GM19238 (cell line): ENCODE results near the gene GUCY1A1.
"Not testable (repeated sequence)": the region's sequence is repeated elsewhere in the genome, so short reads cannot be mapped to it uniquely, and the experiment has no call there.

ENCODE experiments used
- DNase-seq: peaks from one replicate; pipeline ENCODE4 v3.0.0; 2011; ENCODE audit warnings: low spot score; ENCODE audit not compliant: insufficient read length

Gene GUCY1A1, protein sequence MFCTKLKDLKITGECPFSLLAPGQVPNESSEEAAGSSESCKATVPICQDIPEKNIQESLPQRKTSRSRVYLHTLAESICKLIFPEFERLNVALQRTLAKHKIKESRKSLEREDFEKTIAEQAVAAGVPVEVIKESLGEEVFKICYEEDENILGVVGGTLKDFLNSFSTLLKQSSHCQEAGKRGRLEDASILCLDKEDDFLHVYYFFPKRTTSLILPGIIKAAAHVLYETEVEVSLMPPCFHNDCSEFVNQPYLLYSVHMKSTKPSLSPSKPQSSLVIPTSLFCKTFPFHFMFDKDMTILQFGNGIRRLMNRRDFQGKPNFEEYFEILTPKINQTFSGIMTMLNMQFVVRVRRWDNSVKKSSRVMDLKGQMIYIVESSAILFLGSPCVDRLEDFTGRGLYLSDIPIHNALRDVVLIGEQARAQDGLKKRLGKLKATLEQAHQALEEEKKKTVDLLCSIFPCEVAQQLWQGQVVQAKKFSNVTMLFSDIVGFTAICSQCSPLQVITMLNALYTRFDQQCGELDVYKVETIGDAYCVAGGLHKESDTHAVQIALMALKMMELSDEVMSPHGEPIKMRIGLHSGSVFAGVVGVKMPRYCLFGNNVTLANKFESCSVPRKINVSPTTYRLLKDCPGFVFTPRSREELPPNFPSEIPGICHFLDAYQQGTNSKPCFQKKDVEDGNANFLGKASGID

DNA sequence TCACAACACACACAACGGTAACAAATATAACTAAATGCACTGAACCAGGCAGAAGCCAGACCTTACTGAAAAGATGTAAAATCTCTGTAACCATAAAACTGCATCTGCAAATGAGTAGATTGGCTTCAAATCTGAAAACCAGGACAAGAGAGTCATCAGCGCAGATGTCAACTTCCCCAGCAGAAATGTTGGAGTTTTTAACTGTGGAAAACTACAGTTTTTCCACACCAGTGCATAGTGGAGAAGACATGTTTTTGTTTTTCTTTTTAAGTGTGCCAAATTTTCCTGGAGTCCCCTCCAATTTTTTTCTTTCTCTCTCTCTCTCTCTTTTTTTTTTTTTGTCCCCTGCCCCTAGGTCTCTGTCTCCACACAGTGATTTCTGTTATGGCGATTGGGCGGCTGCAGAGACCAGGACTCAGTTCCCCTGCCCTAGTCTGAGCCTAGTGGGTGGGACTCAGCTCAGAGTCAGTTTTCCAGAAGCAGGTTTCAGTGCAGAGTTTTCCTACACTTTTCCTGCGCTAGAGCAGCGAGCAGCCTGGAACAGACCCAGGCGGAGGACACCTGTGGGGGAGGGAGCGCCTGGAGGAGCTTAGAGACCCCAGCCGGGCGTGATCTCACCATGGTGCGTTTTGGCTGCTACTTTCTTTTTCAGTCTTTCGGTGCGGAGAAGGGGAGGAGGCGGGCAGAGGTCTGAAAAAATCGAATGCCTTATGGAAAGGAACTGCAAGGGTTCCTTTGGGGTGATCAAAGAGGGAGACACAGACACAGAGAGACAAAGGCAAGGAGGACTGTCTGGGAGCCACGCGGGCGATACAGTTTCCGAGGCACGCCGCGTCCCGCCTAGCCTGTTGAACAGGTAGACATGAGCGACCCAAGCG lies at the start of gene GUCY1A1:
Gene GUCY1A1, plus strand, starts transcription at position 505 of the 878 bp plus-strand sequence. CDS start 30,020 bp downstream, outside the sequence.
- peak; percentile 11 for DNase-seq

DNA sequence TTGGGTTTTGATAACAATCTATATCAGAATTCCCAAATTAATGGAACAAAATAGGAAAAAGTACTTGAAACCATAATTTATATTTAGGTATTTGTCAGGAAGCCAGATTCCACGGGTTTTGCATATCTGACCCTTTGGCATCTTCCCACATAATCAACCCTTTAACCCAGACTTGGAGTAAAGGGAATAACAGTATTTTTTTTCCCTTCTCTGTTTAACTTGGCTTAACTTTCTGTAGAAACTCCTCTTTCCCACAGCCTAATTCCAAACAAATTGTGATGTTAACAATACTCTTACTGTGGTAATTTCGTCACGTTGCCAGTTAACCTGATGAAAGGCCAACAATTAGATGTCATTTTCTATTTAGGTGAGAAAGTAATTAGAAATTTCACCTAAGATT lies 49.4 kb upstream of the GUCY1A1 start:
- no peak for DNase-seq

DNA sequence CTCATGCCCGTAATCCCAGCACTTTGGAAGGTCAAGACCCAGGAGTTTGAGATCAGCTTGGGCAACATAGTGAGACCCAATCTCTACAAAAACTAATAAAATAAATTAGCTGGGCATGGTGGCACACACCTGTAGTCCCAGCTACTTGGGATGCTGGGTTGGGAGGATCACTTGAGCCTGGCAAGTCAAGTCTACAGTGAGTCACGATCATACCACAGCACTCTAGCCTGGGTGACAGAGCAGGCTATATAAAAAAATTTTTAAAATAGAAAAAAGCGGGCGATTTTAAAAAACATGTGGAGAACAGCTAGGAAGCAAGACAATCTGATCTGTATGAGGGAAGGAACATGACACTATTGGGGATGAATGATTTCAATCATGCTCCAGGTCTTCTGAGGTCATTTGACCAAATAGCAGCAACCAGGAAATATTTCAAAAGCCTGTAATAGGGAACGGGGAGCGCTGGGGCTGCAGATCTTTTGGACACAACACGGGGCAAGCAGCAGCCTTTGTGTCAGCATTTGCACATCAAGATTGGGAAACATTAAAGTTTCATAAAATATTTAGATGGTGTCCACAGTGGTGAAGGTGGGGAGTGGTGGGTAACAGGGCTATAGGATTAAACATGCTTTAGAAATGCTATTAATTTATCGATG lies 48.3 kb upstream of the GUCY1A1 start:
- DNase-seq = no peak

DNA sequence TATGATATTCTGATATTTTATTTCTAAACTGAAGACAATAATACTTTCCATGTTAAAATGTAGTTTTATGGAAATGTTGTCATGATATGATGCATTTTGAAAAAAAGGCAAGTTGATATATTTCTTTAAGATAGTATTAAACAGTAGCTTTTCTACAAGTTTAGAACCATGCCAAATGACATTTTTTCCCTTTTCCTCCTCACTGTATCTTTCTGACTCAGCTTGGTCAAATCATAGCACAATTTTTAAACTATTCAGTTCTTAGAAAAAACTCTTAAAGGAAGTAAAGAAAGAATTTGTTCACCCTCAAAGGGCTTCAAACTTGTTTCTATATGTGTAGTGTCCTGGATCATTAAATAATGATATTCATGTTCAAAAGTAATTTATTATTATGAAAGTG lies 46.0 kb upstream of the GUCY1A1 start:
- DNase-seq = no peak

DNA sequence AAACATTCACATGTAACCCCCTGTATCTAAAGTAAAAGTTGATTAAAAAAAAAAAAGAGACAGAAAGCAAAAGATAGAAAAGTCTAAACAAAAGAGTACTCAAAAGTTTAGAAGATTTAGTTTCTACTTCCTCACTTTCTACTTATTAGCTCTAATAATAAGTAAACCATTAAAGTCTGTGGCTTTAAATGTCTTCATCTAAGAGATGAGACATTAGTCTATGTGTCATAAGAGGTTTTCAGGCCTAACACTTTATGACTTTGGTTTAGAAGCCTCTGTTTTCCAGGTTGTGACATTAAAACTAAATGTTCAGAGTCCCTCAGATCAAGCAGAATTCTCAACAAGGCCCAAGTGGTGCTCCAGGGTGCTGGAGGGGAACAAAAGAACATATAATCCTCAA lies 42.2 kb upstream of the GUCY1A1 start:
- peak; percentile 22 for DNase-seq

DNA sequence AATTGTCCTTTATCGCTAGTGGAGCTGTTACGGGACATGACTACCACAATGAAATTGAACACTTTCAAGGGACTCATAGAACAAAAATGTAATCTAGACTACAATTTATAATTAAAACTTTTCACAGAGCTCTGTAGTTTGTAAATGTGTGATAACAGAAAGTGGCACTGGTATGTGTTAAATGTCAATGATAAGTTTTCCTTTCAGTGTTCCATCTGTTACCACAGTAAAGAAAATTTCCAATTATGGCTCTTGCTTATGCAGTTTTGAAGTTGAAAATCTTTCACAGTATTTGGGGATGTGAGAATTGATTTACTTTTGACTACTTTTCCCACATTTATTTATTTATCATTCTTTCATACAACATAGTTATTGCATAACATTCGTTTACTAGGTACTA lies 40.1 kb upstream of the GUCY1A1 start:
- DNase-seq = no peak

DNA sequence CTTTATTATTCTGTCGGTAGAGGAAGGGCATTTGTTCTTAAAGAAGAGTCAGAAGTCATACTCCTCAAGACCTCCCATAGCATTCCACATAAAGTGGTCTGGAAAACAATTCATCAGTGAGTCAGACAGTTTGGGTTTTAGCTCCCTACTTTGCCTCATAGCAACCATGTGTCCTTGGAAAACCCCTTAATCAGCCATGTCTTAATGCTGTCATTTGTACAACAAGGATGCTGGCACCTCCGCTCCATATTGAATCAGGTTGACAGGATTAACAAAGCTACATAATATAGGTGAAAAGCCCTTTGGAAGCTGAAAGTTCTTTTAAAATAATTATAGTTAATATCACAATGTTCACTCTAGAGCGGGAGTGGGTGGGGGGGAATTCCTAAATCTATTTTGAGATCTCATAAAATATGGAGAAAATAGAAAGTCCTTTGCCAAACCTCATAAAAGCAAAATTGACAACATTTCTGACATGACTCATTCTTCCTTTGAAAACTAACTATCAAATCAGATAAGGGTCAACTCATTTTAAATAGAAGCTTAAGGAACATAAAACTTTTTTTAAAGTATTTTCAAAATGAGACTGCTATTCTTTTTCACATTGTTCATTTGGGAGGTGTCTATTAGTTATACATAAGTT lies 37.3 kb upstream of the GUCY1A1 start:
- DNase-seq = no peak

DNA sequence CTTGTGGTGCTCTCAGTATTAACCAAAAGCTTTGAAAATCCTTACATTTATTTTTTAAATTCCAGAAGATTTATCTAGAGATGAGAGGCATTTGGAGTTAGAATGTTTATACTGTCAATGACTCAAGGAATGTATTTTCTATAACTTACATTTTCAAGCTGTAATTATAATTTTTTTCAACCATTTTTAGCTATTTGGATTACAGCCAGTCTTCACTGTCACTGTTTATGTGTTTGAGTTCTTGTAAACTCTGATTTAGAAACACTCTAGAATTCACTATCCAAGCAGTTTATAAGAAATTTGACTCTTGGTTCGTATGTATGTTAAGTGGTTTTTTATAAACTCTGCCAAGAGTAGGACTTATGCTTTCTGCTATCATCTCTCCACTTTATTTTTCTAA lies 36.7 kb upstream of the GUCY1A1 start:
- DNase-seq = no peak

DNA sequence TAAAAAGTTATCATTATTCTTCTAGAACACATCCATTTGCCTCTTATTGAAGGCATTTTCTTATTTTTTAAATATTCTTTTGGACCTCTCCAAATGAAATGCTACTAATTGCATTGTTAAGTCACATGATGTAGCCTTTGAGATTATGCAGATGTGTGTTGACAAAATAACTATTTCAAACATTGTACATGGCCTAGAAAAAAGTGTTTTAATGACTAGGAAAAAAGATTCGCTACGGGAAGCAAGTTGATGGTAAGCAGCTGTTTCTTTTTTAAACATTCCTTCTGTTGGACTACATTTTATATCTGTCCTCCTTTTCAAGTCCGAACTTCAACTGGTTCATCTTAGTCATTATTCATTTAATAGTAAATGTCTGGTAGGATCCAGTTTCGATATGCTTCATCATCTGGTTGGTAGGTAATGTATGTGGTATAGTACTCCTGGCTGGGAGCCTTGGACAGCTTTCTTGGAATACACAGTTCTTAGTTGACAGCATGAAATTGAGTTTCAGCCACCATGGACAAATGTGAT lies 34.3 kb upstream of the GUCY1A1 start:
- DNase-seq = no peak

DNA sequence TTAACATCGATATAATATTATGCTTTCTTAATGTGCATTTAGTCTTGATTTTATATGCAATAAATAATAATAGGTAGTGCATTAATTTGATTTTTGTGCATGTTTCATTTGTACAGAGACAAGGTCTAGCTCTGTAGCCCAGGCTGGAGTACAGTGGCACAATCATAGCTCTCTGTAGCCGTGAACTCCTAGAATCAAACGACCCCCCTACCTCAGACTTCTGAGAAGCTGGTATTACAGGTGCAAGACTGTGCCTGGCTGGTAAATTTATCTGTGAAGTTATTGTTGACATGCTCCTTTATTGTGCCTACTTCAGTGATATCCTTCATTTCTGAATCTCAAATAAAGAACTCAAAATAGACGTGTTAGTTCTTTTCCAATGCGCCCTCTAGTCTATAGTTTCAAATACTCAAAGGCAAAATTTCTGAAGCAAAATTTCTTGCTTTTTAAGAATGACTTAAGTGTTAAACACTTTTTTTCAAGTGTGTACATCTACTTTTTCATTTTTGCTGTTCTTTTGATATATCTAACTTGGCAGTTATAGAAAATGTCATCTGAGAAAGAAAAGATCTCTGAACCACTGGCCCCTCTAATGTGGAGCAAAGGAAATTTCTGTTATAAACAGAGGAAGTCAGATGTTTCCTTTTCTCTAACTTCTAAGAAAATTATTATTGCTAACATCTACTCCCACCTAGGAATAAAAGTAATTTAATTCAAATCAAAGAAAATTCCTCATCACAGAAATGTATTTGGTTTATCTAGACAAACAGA lies 28.3 kb upstream of the GUCY1A1 start:
- no peak for DNase-seq

DNA sequence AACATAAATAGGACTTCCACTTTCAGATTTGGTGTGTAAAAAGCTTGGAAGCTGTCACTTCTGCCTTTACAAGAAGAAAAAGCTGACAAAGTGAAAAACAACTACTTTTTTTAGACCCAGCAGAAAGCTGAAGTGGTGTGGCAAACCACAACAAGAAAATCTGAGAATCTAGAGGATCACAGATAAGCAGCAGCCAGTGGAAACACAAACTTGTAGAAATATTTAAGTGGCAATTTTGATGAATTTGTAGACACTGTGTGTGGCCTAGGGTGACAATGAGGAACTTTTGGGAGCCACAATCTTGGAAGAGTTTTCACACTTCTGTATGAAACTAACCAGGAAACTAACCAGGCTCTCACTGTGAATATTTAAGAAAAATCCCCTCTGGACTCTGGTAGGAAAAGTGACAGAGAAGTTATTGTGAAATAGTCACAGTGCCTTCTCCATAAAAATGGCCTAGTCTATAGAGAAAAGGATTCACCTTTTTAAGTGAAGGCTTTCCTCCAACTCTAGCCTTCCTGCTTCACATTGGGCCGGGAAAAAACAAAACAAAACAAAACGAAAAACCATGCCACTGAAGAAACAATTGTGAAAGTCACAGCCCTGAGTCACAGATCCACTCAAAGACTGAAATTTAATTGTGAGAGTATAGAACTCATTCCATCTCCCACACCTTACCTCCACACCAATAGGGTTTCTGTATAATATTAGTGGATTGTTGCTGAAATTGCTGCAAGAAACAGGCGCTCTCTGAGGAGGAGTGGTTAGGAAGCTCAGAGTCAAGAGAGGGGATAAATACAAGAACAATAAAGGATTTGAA lies 26.7 kb upstream of the GUCY1A1 start:
- DNase-seq = peak; percentile 13

DNA sequence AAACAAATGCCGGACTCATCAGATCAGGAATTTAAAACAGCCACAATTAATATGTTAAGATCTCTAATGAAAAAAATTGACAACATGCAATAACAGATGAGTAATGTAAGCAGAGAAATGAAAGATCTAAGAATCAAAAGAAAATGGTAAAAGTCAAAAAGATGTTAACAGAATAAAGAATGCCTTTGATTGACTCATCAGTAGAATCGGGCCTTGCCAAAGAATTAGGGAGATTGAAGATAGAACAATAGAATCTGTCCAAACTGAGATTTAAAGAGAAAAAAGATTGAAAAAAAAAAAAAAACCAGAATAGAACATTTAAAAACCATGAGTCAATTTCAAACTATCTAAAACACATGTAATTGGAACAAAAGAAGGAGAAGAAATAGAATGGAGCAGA lies 25.9 kb upstream of the GUCY1A1 start:
- DNase-seq = no peak

DNA sequence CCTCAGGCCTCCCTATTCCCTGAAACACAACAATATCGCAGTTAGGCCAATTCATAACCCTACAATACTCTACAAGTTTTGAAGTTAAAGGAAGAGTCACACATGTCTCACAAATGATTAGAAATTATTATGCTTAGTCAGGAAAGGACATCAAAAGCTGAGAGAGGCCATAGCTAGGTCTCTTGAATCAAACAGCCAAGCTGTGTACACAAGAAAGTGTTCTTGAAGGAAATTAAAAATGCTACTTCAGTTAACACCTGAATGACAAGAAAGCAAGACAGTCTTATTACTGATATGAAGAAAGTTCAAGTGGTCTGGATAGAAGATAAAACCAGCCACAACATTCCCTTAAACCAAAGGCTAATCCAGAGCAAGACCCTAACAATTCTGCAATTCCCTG lies 23.6 kb upstream of the GUCY1A1 start:
- no peak for DNase-seq

DNA sequence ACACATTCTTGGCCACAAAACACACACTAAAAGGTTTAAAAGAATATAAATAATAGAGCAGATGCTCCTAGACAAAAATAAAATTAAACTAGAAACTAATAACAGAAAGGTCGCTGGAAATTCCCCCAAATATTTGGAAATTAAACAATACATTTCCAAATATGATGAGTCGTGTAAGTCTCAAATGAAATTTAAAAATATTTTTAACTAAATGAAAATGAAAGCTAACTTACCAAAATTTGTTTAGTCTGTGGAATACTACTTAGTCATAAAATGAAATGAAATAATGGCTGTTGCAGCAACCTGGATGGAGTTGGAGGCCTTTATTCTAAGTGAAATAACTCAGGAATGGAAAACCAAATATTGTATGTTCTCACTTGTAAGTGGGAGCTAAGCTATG lies 20.6 kb upstream of the GUCY1A1 start:
- no peak for DNase-seq

DNA sequence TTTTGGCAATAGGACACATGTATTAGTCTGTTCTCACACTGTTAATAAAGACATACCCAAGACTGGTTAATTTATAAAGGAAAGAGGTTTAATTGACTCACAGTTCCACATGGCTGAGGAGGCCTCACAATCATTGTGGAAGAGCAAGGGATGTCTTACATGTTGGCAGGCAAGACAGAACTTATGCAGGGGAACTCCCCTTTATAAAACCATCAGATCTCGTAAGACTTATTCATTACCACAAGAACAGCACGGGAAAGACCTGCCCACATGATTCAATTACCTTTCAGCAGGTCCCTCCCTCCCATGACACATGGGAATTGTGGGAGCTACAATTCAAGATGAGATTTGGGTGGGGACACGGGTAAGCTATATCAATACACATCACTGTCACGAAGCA lies 15.9 kb upstream of the GUCY1A1 start:
- DNase-seq = not testable (repeated sequence)

DNA sequence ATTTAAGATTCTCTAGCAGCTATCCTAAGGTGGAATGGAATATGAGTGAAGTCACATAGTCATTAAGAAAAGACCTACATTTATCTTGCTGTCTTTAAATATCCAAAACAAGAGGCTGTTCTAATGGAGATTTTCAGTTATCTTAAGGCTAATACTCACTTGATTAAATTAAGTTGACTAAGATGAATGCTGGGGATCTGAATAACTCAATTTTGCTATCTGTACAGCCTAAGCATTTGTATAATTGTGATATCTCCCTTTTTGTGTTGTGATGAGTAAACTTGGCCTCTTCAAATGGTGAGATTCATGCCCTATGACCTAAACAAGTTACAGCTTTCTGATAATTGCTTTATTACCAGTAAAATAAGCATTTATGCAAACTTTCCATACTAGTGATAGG lies 13.6 kb upstream of the GUCY1A1 start:
- no peak for DNase-seq

DNA sequence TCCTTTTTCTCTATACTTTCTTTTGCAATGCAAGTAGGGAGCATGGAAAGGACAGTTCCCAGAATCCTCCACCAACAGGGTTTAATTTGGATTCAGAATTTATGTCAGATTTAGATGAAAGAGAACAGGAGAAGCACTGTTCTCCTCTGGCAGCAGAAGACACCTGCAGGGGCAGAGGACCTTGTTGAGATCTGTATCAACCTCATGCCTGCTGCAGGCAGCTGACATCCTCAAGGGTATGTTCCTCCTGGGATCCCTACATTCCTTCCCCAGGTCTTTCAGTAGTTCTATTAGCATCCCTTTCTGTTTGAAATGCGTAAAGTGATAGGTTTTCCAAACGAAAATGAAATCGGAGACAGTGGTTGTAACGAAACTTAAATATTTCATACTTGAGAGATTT lies 10.6 kb upstream of the GUCY1A1 start:
- DNase-seq = no peak

DNA sequence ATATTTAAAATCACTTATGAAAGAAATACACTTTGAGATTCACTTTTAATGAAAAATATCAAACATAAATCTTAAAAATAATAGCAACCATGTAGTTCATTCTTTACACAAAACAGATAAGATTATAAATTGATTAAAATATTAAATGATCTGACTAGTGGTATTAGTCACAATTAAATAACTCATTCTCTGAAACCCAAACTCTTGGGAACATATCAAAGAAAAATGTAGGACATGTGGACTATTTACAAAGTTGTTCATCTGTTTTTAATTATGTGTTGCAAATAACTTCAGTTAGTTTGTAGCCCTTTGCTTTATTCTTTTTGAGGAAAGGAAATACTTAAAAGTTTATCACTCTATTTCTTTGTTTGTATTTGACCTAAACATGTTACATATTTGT lies 9.5 kb upstream of the GUCY1A1 start:
- DNase-seq = no peak
